Stimulated activated CD8-positive, alpha-beta memory T cell treated with anti-CD3 and anti-CD28 coated beads, Interleukin-4, amount 100 ng/mL, for 1 hour (primary cell): Measurements from ENCODE around the gene KIAA1671.

Source experiments
- DNase-seq, 2 donors: peaks; one replicate each; pipeline ENCODE4 v3.0.0-alpha.2; 2020; ENCODE audit warnings: low read depth in 2 of 2, low spot score in 1 of 2

Gene KIAA1671

DNA sequence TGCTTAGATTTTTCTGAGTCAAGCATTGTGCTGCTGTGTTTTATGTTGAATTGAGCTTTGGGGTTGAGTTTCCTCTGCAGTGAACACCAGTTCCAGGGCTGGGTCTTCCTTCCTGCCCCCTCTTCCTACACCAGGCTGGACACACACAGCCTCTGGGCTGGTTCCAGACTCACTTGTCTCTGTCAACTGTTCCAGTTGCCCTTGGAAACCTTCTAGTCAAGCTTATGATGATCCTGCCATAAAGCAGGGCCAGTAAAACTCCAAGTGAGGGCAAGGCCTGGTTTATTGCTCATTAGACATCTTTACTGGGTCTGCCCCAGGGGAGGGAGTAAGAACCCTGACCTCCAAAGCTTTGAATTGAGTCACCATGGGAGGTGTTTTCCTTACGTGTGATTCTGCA is 61.1 kb downstream of the KIAA1671 start:
- no peak for DNase-seq

DNA sequence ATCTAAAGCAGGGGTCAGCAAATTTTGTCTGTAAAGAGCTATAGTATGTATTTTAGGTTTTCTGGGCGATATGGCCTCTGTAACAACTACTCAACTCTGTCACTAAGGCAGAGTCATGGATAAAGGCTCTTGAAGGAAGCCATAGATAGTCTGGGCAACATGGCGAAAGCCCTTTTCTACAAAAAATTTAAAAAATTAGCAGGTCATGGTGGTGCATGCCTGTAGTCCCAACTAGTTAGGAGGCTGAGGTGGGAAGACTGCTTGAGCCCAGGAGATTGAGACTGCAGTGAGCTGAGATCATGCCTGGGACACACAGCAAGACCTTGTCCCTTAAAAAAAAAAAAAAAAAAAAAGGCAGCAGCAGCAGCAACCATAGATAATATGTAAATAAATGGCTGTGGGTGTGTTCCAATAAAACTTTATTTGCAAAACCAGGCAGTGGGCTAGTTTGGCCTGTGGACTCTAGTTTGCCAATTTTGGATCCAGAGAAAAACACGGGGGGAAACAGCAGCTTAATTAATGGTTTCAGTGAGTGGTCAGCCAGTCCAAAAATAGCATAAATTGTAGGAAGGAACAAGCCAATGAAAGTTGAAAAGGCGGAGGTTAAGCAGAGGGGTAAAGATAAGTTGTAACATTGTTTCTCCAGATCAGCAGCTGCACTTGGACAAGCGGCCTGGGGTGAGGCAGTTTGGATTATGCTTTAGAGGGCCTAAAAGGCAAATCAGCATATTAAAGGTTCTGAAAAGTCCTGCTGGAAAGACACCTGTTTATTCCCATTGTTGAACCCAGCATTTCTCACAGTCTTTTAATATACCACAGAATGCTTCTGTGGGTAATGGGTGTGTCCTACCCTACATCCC is 62.6 kb downstream of the KIAA1671 start:
- no peak for DNase-seq

DNA sequence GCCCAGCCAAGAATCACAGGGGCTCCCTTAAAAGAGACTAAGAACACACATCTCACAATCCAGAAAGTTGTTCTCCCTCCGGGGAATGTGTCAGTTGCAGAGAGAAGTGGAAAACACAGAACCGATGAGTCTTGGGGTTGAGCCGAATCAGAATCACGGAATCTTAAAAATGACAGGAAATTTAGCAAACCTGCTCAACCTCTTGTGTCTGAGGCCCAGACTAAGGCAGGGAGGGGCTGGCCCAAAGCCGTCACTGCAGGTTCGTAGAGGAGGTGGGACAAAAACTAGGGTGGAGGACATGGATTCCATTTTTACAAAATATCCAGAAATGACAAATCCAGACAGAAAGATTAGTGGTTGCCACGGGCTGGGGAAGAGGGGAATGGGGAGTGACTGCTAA is 63.8 kb downstream of the KIAA1671 start:
- DNase-seq: no peak

DNA sequence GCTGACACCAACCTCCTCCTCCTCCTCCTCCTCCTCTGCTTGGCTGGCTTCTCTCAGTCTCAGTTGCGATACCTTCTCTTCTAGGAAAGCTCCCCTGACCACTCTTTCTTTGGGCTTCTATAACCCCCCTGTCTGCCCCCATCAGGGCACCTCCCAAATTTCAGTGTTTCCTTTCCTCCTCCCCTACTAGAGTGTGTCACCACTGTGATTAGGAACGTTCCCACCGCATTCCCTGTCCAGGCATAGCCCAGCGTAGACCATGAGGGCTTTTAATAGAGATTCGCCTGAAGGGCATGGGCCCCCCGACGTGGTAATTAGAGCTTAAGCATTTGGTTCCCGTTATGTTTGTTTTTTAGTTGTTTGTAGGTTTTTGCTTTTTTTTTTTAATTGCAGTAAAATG is 65.5 kb downstream of the KIAA1671 start:
- no peak for DNase-seq

DNA sequence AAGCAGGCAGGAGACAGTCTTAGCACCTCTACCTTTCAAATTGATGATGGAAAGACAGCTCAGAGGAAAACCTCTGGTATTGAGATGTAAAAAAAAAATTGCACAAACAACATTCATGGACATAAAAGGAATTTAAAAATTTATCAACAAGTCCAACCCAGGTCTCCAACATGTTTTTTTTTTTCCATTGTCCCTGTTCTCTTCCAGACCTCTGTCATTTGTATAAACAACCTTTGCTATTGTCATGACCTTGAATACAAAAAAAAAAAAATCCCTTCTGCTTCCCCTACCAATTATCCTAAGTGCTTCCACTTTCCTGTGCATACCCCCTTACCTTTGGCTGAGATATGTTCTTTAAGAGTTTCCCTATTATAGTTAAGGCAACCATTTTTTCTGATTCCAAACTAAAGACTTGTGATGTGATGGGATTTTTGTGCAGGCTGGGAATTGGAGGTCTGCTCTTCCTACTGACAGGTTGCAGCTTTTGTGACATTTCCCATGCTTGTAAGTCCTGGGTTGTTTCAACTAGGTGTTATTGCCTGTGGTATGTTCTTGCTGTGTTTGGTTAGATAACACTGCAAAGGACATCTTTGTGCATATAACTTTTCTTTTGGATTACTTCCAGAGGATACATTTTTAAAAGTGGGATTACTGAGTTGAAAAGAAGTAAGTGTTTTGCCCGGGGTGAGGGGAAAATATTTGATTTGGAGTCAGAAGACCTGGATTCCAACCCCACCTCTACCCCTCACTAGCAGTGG is 67.1 kb downstream of the KIAA1671 start:
- DNase-seq: no peak

DNA sequence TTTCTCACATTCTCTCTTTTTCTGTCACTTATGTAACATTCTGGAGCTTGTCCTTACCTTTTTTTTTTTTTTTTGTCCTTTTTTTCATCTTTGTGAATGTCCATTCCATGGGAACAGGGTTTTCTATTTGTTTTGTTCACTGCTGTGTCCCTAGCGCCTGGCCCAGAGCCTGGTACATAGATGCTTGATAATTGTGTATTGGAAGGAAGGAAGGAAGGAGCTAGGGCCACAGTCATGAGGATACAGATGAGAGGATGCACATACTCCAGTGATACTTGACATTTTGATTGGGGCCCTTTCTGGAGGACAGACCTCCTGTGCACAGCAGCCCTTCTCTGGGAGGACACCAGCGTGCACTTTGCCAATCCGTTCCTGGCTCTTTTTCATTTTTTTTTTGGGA is 68.9 kb downstream of the KIAA1671 start:
- DNase-seq: no peak

DNA sequence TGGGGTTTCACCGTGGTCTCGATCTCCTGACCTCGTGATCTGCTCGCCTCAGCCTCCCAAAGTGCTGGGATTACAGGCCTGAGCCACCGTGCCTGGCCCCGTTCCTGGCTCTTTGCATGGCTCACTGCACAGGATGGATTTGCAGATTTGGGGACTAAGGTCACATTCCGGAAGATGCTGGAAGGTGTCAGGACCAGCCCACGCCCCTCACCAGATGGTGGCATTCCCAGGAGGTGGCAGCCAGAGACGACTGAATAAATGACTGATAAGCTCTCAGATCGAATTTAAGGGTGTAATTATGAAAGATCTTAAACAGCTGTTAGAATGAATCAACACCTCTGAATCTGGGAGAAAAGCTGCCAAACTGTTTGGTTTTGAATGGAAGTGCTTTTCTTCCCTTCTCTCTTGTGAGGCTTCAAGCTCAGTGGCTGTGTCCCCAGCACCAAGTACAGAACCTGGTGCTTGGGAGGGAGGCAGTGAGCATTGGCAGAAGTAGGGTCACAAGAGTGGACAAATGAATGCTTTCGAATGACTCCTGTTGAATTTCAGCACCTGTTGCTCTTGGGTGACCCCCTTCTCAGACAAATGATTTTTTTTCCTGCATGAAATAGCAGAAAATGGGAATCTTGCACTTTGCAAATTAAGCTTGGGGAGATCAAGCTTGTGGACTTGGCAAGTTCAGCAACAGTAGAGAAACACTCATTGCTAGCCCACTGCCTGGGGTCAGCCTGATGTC is 69.6 kb downstream of the KIAA1671 start:
- DNase-seq: no peak

DNA sequence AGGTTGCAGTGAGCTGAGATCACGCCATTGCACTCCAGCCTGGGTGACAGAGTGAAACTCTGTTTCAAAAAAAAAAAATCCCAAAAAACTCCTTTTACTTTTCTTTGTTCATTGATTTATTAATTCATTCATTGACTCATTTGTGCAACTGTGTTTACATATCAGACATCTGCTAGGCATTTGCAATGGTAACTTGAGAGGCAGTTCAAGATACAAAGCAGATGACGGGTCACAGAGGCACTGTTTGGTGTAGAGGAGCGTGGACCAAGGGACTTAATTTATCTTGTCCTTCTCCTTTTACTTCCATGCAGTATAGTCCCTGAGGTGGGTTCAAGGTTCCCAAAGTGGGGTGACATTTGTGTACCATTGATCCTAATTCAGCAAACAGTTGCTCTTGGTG is 71.4 kb downstream of the KIAA1671 start:
- no peak for DNase-seq

DNA sequence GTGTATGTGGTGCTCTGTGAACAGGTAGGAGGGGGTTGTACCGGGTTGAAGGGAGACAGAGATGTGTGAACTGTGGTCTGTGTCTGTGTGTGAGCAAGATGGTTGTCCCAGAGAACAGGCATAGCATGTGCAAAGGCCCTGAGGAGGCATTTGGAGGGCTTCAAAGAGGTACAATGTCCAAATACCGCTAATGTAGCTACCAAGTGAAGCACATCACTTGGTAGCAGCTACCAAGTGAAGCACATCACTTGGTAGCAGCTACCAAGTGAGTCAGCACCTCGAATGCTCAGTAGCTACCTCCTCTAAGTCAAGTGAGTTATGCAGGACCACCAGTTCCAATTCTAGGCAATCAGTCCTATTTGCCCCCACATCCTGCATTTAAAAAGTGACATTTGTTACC is 72.4 kb downstream of the KIAA1671 start:
- DNase-seq: no peak

DNA sequence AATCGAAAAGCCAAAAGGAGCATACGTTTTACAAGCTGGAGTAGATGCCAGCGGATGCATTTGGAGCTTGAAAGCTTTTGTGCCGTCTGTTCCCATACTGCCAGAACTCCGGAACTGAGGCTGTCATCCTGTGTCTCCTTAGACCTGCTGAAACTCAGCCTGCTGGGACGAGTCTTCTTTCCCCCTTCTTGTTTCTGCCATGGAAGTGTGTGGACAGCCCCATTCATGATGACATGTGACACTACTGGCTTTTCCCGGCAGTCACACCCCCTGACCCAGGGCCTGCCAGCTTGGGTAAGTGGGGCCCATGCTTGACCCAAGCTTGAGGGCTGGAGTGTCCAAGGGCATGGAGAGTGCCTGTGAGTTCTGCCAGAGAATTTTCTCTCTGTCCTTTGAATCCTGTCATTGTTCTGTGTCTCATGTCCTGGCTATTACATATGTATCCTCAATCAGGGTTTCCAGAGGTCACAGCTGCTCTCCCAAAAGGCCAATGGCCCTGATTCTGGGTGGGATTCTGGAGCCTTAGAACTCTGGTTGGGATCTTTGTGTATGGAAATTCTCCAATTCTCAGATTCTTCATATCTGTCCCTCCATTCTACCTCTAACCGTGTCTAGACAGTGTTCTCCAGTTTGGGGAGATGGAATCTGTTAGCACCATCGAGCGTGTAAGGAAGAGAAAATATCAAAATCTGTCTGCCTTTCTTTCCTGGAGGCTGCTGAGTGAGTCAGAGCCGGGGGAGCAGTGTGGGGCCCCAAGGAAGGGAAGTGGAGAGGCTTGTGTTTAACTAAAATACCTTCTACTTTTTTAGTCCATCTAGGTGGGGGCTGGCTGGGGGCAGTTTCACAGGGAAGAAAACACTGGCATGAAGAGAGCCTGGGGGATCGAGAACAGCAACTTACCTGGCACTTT is 73.2 kb downstream of the KIAA1671 start:
- DNase-seq: no peak

DNA sequence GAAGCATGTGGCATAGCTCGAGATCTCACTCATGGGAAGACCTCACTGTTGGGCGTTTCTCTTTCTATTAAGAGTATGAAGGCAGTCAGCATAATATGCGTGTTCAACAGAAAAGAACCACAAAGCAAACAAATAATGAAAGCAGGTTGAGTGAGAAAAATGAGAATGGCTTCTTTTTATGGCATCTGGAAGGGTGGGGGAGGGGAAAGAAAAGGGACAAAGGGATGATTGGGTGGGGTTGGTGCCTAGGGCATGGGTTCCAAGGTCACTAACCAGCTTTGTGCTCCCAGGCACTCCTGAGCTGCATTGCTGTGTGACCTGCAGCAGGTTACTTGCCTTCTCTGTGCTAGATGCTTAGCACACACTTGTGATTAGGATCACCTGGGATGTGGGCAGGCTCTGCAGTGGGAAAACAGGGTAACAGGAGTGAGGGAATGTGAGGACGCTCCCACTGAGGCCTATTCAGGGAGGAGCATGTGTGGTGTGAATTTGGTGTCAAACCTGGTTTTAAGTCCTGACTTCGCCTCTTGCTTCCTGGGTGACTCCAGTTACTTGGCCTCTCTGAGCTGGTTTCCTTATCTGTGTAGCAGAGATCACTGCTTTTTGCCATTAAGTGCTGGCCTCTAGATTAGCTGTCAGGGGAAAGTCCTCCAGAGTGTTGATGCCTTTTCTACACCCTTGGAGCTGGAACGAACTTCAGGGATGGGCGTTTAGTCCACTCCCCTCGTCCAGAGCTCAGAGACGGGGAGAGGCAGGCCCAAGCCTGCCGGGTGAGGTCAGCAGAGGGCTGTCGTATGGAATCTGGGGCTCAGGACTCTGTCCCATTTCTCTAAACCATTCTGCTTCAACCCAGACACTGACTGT is 74.8 kb downstream of the KIAA1671 start:
- DNase-seq: no peak

DNA sequence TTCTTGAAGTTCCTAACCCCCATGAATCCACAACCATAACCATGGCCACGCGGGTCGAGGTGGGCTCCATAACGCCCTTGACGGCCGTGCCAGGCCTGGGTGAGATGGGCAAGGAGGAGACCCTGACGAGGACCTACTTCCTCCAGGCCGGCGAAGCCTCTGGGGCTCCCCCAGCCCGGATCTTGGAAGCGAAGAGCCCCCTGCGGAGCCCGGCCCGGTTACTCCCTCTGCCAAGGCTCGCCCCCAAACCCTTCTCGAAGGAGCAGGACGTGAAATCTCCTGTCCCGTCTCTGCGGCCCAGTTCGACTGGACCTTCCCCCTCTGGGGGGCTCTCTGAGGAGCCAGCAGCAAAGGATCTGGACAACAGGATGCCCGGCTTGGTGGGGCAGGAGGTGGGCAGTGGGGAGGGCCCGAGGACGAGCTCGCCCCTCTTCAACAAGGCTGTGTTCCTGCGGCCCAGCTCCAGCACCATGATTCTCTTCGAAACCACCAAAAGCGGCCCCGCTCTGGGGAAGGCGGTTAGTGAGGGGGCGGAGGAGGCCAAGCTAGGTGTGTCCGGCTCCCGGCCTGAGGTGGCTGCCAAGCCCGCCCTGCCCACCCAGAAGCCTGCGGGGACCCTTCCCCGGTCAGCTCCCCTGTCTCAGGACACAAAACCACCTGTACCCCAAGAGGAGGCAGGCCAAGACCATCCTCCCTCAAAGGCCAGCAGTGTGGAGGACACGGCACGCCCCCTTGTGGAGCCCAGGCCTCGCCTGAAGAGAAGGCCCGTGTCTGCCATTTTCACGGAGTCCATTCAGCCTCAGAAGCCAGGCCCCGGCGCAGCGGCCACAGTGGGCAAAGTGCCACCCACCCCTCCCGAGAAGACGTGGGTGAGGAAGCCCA is 75.7 kb downstream of the KIAA1671 start:
- DNase-seq: no peak

DNA sequence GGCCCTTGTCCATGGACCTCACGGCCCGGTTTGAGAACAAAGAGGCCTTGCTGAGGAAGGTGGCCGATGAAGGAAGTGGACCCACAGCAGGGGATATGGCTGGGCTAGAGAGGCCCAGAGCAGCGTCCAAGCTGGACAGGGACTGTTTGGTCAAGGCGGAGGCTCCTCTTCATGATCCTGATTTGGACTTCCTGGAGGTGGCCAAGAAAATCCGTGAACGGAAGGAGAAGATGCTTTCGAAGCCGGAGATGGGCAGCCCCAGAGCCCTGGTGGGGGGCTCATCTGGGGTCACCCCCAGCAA is 76.3 kb downstream of the KIAA1671 start:
- no peak for DNase-seq

DNA sequence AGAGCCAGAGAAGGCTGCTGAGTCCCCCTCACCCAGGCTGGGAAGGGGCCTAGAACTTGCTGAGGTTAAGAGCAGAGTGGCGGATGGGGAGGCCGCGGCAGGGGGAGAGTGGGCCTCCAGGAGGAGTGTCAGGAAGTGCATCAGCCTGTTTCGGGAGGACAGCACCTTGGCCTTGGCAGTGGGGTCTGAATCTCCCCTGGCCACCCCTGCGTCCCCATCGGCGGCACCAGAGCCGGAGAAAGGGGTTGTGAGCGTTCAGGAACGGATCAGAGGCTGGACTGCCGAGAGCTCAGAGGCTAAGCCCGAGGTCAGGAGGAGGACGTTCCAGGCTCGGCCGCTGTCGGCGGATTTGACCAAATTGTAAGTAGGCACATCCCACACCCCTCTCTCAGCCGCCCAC is 76.7 kb downstream of the KIAA1671 start:
- DNase-seq: no peak

DNA sequence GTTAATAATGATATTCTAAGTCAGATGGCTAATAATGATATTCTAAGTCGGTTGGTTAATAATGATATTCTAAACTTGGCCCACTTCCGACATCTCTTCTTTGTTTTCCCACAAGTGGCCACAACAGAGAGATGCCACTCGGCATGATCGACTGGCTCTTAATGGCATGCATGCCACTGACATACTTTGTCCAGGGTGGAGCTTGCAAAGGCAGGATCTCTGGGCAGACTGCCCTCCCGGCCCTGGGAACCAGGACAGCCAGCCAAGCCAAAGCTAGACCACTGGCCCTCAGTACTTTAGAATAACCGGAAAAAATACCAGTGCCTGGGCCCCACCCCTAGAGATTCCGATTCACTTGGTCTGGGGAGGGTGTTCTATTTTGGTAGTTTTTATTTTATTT is 78.1 kb downstream of the KIAA1671 start:
- DNase-seq: no peak

DNA sequence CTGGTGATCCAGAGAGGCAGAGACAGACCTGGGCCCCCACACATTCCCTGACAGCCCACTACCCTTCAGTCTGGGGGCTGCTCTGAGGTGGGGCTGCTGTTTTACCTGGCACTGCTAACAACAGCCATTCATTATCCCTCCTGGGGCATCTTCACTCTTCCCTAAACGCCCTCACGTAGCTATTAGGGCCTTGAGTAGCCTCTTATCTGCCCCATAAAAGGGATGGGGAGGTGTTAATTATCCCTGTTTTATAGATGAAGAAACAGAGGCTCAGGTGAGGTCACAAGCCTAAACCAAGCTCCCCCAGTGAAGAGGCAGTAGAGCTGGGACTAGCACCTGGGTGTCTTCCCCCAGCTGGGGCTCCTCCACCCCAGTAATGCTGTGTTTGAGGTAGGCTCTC is 79.5 kb downstream of the KIAA1671 start:
- no peak for DNase-seq

DNA sequence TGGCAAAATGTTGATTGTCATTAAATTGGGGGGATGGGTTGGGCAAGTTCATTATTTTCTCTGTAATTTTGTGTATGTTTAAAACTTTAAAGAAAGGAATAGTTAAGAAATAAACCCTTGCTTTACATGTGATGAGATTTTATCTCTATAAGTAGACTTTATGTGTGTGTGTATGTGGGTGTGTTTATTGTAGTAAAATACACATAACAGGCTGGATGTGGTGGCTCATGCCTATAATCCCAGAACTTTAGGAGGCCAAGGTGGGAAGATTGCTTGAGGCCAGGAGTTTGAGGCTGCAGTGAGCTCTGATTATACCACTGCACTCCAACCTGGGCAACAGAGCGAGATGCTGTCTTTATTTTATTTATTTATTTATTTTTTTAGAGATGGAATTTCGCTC is 83.2 kb downstream of the KIAA1671 start:
- DNase-seq: no peak

DNA sequence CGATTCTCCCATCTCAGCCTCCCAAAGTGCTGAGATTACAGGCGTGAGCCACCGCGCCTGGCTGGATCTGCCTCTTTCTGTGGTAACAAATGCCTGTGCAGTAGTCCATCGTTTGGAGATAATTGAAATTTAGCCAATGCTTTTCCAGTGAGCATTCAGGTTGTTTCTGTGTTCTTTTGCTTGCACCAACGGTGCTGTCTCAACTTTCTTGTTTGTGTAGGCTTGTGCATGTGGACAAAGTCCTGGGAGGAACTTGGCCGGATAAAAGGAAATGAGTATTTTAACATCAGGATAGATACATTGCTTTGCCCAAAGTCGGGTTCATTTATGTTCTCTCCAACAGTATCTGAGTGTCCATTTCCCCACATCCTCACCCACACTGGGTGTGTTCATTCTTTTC is 85.7 kb downstream of the KIAA1671 start:
- no peak for DNase-seq

DNA sequence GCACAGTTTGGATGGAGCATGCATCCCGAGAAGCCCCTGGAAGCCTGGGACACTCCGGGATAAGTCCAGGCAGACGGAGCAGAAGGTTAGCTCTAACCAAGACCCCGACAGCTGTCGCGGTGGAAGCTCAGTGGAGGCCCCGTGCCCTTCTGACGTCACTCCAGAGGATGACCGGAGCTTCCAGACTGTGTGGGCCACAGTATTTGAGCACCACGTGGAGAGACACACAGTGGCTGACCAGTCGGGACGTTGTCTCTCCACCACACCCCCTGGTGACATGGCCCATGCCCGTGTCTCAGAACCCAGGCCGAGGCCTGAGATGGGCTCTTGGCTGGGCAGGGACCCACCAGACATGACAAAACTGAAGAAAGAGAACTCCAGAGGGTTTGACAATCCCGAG is 86.3 kb downstream of the KIAA1671 start:
- DNase-seq: no peak
